HG03432 (cell line): ENCODE measurements around the gene PRR36.

Experiments used
- ATAC-seq: cut with Tn5 transposase; IDR thresholded peaks from one replicate; pipeline ENCODE4 v1.9.1; 2021; ENCODE audit warnings: mild to moderate bottlenecking, moderate library complexity; ENCODE audit not compliant: unreplicated experiment

PRR36 gene

GRCh38 chr19:7848779-7849457 lies 25.3 kb downstream of the PRR36 start:
- no peak for ATAC-seq

DNA sequence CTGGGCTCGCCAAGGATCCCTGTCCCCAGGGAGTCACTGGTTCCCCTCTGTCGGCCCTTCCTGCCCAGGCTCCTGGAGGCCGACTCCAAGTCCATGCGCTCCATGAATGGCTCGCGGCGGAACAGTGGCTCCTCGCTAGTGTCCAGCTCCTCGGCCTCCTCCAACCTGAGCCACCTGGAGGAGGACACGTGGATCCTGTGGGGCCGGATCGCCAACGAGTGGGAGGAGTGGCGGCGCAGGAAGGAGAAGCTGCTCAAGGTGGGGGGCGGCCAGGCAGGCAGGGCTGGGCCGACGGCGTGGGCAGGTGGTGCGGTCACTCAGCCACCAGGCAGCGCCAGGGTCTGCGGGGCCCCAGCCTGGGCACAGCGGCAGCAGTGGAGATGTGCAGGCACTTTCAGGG lies 26.5 kb downstream of the PRR36 start:
- no peak for ATAC-seq

DNA sequence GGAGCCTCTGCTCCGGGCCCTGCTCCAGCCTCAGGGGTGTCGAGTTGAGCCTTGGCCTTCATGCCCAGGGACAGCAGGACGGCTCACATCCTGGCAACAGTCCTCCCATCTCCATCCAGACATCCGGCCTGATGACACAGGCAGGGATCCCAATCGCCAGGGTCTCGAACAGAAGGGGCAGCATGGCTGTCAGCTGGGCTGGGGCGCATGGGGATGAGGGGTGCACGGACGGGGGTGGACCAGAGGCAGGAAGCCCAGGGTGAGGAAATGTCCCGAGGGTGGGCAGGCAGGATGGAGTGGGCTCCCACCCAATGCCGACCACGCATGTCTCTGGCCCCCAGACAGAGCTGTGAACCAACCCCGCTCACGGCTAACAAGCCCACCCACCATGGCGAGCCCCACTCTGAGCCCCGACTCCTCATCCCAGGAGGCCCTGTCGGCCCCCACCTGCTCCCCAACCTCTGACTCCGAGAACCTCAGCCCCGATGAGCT lies 28.0 kb downstream of the PRR36 start:
- no peak for ATAC-seq

DNA sequence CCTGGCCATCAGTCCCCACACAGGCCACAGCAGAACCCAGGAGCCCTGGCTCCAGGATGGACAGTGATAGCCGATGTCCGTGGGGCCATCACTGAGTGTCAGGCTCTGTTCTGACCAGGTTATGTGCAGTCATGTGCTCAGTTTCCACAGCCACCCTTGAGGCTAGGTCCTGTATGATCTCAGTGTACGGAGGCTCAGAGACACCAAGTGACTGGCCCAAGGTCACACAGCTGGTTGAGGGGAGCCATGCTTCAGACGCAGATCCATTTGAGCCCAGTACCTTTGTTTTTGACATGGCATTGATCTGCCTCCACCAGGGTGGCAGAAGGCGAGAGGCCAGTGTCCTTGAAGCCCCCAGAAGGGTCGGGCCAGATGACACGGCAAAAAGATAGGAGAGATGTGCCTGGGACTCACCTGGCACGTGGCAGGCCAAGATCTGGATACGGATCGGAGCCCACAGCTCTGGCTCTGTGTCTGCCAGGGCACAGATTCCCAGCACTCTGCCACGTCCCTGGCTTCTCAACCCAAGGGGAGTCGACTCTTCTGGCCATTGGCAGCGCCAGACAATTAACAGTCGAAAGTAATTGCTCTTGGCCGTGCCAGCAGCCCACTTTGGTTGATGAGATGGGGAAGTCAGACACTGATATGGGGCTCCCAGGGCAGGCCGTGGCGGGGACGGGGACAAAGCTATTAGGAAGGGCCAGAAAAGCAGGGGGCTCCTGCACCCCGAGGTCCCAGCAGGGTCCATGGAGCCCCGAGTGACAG lies 28.6 kb downstream of the PRR36 start:
- ATAC-seq = no peak

DNA sequence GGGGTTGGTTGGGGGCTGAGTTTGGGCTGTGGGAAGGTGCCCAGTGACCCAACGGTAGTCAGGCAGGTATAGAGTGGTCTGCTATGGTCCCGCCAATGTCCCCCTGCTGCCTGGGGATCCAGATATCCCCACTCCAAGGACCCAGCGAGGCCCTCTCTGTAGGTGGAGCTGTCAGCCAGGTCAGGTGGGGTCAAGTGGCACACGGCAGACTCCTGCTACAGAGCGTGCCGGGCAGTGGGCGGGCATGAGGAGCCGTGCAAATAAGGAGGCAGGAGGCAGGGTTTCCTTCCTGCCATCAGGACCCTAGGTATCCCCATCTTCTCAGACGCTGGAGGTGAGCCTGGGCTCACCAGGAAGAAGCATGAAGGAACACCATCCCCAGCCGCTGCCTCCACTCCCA lies 29.2 kb downstream of the PRR36 start:
- no peak for ATAC-seq

DNA sequence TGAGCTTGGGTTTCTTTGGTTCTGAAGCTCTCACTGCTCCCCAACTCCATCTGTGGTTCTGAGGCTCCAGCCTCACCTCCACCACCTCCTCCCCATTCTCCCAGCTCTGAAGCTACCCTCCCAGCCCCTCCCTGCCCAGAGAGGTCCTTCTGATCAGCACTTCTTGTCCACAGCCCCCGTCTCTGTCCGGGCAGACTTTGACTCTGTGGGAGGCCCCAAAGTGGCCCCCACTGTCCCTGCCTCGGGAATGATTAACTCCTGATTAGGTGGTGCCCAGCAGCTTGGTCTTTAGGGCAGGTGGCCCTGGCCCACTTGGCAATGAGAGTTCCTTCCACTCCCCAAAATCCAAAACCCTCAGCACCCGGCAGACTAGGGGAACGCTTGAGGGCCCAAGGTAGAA lies 29.8 kb downstream of the PRR36 start:
- ATAC-seq = no peak

- ATAC-seq = no peak
Measured at GRCh38 chr19:7843521-7843920, 30.7 kb downstream of the PRR36 start.

DNA sequence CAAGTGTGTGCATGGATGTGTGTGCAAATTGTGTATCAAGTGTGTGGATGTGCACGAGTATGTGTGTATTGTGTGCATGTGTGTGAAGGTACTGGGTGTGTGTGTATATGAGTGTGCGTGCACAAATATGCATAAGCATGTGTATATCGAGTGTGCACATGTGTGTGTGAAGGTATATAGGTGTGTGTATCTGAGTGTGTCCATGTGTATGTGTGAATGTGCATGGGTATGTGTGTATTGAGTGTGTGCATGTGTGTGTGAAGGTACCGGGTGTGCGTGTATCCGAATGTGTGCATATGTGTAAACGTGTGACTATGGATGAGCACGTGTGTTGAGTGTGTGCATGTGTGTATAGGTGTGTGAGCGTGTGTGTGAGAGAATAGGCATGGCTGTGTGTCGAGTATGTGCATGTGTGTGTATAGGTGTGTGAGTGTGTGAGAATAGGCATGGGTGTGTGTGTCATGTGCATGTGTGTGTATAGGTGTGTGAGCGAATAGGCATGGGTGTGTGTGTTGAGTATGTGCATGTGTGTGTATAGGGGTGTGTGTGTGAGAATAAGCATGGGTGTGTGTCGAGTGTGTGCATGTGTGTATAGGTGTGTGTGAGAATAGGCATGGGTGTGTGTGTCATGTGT lies 31.4 kb downstream of the PRR36 start:
- ATAC-seq = no peak

GRCh38 chr19:7841751-7842660 lies 32.2 kb downstream of the PRR36 start:
- ATAC-seq = no peak

GRCh38 chr19:7840629-7841028 lies 33.6 kb downstream of the PRR36 start:
- ATAC-seq = no peak

DNA sequence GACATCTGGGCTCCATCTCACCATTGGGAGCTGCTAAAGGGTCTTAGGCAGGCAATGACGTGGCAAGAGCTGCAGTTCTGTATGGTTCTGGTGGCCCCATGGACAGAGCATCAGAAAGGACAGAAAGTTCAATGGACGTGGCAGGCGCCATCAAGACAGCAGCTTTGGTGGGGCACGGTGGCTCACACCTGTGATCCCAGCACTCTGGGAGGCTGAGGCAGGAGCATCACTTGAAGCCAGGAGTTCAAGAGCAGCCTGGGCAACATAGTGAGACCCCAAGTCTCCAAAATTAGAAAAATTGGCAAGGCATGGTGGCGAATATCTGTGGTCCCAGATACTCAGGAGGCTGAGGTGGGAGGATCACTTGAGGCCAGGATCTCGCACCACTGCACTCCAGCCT lies 34.7 kb downstream of the PRR36 start:
- no peak for ATAC-seq

DNA sequence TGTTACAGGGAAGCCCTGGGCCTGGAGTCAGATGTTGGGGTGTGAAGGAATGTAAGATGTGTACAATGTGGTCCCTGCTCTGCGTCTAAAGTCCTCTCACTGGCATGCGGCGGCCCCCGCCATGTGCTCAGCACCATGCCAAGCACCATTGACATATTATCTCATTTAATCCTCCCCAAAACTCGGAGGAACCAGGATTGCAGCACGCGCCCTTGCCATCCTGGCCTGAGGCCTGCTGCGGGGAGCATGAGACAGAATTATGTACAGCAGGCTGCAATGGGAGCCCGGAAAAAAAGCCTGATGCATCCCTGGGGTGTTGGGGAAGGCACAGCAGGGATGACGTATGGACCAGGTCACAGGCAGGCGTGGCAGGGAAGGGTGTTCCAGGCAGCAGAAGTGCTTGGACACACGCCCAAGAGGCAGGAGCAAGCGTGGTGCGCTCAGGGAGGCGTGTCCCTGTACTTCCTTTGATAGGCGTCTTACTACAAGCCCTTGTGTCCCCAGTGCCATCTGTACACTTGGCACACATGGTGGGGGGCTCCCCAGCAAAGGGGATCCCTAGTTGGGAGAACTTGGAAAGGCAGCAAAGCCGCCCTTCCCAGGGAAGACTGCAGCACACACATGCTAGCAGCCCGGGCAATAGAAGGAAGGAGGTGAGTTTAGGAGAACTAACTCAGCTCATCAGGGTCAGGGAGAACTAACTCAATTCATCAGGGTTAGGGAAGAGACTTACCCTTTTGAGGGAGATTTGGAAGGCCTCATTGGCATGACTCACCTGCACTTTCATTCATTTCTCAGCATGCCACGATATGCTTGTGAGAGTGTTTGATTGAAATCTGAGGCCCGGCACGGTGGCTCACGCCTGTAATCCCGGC lies 40.7 kb downstream of the PRR36 start:
- ATAC-seq = no peak

GRCh38 chr19:7832781-7833180 lies 41.4 kb downstream of the PRR36 start:
- ATAC-seq = no peak

- no peak for ATAC-seq
Measured at GRCh38 chr19:7832009-7832408, 42.2 kb downstream of the PRR36 start.

DNA sequence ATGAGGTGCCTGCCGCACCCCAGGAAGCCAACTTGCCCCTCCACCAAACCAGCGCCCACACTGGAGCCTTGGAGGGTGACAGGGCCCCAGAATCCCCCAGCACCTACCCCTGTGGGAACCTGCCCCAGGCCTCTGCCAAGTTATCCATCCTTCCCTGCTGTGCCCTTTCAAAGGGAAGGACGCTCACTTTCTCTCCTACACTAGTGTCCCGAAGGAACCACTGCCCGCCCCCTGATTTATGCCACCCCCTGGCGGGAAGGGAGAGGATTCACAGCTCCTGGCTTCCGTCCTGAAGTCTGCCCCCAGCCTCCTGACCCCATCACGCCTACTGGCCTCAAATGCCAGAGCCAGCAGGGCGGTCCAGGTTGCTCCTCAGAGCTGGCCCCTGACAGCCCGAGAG lies 42.7 kb downstream of the PRR36 start:
- ATAC-seq = no peak

DNA sequence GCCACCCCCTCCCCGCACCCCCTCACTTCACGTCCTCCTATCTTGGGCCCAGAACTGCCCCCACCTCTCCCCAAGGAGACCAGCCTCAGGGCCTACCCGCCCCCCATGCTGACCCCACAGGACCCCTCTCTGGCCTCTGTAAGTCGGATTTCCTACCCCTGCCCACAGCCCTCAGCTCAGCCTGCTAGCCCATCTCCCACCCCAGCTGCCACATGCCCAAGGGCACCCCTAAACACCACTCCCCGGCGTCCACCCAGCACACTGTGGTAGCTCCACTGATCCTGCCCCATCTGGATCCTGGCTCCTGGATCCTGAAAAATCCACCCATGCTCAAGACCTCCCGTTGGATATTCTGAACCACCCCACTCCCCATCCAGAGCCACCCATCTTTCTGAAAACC lies 43.4 kb downstream of the PRR36 start:
- ATAC-seq = no peak

DNA sequence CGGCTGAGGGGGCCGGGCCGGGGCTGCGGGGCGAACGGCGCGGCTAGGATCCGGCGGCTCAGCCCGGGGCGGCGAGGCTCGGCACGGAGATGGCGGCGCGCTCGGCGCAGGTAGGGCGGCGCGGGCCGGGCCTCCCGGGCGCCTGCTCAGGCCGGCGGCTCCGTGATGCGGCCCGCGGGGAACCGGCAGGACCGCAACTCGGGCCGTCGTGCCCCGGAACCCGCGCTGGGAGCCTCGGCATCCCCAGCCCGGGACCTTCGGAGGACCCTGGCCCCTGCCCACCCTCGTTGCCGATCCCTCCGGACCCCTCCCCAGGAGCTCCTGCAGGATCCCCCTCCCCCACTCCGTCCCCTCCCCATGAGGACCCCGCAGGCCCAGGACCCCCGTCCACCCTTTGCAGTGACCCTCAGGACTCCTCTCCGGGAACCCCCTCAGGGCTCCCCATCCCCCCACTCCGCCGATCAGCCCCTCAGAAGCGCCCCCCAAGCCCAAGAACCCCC lies 43.9 kb downstream of the PRR36 start:
- no peak for ATAC-seq

DNA sequence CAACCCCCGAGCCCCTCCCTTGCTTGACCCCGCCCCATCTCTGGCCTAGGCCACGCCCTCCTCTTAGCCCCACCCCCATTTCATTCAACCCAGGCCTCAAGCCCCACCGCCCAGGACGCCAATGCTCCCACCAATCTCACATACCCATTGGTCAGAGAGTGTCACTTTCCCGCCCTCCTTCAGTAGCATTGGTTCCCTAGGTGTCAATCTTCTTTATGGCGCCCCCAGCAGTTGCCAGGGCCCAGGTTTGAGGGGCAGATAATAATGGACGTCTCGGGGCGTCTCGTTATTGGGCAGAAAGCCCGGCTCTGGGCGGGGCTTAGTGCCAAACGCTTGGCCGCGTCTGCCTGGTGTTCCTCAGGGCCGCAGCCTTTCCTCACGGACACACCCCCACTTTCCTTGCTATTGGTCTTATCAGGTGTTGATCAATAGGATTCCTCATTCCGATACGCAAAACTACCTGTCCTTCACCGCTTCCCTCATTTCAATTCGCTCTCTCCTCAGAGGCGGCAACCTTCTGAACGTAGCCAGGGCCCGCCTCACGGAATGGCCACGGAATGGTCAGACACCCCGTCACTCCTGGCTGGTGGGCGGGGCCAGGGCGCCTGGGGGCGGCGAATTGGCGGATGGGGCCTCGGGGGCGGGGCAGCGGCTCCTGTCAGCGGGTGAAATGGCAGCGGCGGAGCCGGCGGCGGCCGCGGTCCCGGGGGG lies 44.5 kb downstream of the PRR36 start, which contains the start of gene EVI5L:
Gene EVI5L, plus strand, starts transcription at position 658 of the 711 bp plus-strand sequence. CDS start 16,325 bp downstream, outside the sequence.
- ATAC-seq = peak; percentile 87

DNA sequence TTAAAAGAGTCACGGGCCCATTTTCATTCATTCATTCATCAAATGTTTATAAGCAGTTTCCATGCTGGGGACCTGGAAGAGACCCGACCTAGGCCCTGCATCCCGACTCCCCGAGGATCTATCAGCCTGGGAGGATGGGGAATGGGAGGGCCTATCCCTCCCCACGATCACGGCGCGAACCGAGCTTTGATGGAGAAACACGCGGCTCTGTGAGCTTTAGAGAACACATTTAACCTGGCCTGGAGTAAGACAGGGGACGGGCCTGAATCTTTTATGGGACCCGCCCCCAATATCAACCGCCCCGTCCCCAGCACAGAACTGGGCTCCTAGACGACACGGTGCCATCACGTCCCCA lies 45.0 kb downstream of the PRR36 start:
- ATAC-seq = no peak
